DND-41 (cell line): Measurements from ENCODE around the gene LANCL3.
A peak's percentile ranks its signal among the peaks of the same experiment; 100 is the strongest.
"Not testable (repeated sequence)": the region's sequence is repeated elsewhere in the genome, so short reads cannot be mapped to it uniquely, and the experiment has no call there.

Experiments used
- ATAC-seq: fragments of 200-7000 bp; cut with Tn5 transposase; 3 replicates; pipeline ENCODE4 v1.9.1; 2021; ENCODE audit warnings: low read depth; ENCODE audit not compliant: insufficient read depth
- DNase-seq: peaks from one replicate; pipeline ENCODE4 v3.0.0-alpha.2; 2020
- H2AFZ ChIP-seq: 2 replicates; pipeline ENCODE4 v1.6.0; 2012; ENCODE audit warnings: low read depth, low read length
- H3K27ac ChIP-seq: 2 replicates; pipeline ENCODE4 v1.5.1; 2012; ENCODE audit warnings: low read length, inconsistent platforms
- H3K27me3 ChIP-seq: fragments of 200-600 bp; sonication (generic); 2 replicates; pipeline ENCODE4 v1.6.0; 2012; ENCODE audit warnings: low read length, mild to moderate bottlenecking, inconsistent platforms; ENCODE audit not compliant: insufficient read depth, poor library complexity
- H3K36me3 ChIP-seq: 2 replicates; pipeline ENCODE4 v1.5.1; 2012; ENCODE audit warnings: low read length, inconsistent platforms; ENCODE audit not compliant: insufficient read depth
- H3K4me1 ChIP-seq: 2 replicates; pipeline ENCODE4 v1.5.1; 2012; ENCODE audit warnings: mild to moderate bottlenecking, low read length; ENCODE audit not compliant: insufficient read depth
- H3K4me2 ChIP-seq: 2 replicates; pipeline ENCODE4 v1.6.0; 2012; ENCODE audit warnings: mild to moderate bottlenecking, moderate library complexity, low read length, inconsistent platforms; ENCODE audit not compliant: insufficient read depth
- H3K4me3 ChIP-seq, 2 experiments: fragments of 200-600 bp in 1 of 2; shearing (Covaris generic) in 1 of 2; 2 replicates each; pipeline ENCODE4 v1.5.1; 2012 to 2016; ENCODE audit warnings: inconsistent platforms in 2 of 2, low read length in 2 of 2, mild to moderate bottlenecking in 2 of 2, low read depth in 1 of 2, moderate library complexity in 1 of 2
- H3K79me2 ChIP-seq: 2 replicates; pipeline ENCODE4 v1.6.0; 2012; ENCODE audit warnings: low read length, inconsistent platforms; ENCODE audit not compliant: insufficient read depth
- H3K9ac ChIP-seq: 2 replicates; pipeline ENCODE4 v1.6.0; 2012; ENCODE audit warnings: low read depth, mild to moderate bottlenecking, inconsistent platforms, low read length, moderate library complexity
- H3K9me3 ChIP-seq: 2 replicates; pipeline ENCODE4 v1.5.1; 2012; ENCODE audit warnings: low read length, moderate library complexity, mild to moderate bottlenecking, inconsistent platforms; ENCODE audit not compliant: insufficient read depth, severe bottlenecking
- H4K20me1 ChIP-seq: 2 replicates; pipeline ENCODE4 v1.6.0; 2012; ENCODE audit warnings: low read length; ENCODE audit not compliant: insufficient read depth
- EZH2 ChIP-seq: IDR thresholded peaks from 3 replicates; pipeline ENCODE4 v1.6.1; 2012; ENCODE audit warnings: borderline replicate concordance, low read depth, mild to moderate bottlenecking, moderate library complexity, low read length, inconsistent platforms; ENCODE audit not compliant: severe bottlenecking
- TF ChIP-seq, protein P1 (sequence below): IDR thresholded peaks from 2 replicates; pipeline ENCODE4 v1.5.1; 2012; ENCODE audit warnings: borderline replicate concordance, low read length, moderate library complexity, mild to moderate bottlenecking; ENCODE audit not compliant: poor library complexity, severe bottlenecking; ENCODE audit errors: extremely low read depth

Gene LANCL3

GRCh38 chrX:37644381-37645305 is 73.2 kb downstream of the LANCL3 start:
- TF ChIP-seq, protein P1, sequence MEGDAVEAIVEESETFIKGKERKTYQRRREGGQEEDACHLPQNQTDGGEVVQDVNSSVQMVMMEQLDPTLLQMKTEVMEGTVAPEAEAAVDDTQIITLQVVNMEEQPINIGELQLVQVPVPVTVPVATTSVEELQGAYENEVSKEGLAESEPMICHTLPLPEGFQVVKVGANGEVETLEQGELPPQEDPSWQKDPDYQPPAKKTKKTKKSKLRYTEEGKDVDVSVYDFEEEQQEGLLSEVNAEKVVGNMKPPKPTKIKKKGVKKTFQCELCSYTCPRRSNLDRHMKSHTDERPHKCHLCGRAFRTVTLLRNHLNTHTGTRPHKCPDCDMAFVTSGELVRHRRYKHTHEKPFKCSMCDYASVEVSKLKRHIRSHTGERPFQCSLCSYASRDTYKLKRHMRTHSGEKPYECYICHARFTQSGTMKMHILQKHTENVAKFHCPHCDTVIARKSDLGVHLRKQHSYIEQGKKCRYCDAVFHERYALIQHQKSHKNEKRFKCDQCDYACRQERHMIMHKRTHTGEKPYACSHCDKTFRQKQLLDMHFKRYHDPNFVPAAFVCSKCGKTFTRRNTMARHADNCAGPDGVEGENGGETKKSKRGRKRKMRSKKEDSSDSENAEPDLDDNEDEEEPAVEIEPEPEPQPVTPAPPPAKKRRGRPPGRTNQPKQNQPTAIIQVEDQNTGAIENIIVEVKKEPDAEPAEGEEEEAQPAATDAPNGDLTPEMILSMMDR: no peak
- no peak for TF ChIP-seq EZH2
- H2AFZ ChIP-seq: no peak overlapping the region
- no peaks in the 10 kb centered on the region for H3K27me3 ChIP-seq
- H3K27ac ChIP-seq: no peak overlapping the region
- no peaks in the 10 kb centered on the region for H3K79me2 ChIP-seq
- no peaks in the 10 kb centered on the region for H3K4me1 ChIP-seq
- ATAC-seq: no peak
- DNase-seq: no peak
- no peaks in the 10 kb centered on the region for H3K9me3 ChIP-seq
- H3K4me2 ChIP-seq: no peak overlapping the region
- no peak overlapping the region for H3K9ac ChIP-seq
- no peaks in the 10 kb centered on the region for H4K20me1 ChIP-seq
- H3K4me3 ChIP-seq: no peak overlapping the region
- H3K36me3 ChIP-seq: no peaks in the 10 kb centered on the region

GRCh38 chrX:37646254-37646653 is 74.8 kb downstream of the LANCL3 start:
- ATAC-seq (no peak), DNase-seq (no peak)
- no peaks in the 10 kb centered on the region for H3K27me3 ChIP-seq
- H3K9me3 ChIP-seq: no peaks in the 10 kb centered on the region
- H2AFZ ChIP-seq: no peak overlapping the region
- no peak overlapping the region for H3K4me2 ChIP-seq
- H4K20me1 ChIP-seq: no peaks in the 10 kb centered on the region
- no peak overlapping the region for H3K9ac ChIP-seq
- no peaks in the 10 kb centered on the region for H3K4me1 ChIP-seq
- no peaks in the 10 kb centered on the region for H3K79me2 ChIP-seq
- no peak overlapping the region for H3K27ac ChIP-seq
- TF ChIP-seq, protein P1: peak; percentile 12
- TF ChIP-seq EZH2: no peak
- H3K36me3 ChIP-seq: no peaks in the 10 kb centered on the region
- H3K4me3 ChIP-seq: no peak overlapping the region

GRCh38 chrX:37650879-37651278 is 79.4 kb downstream of the LANCL3 start:
- not testable (repeated sequence) for H3K4me1 ChIP-seq, H3K9me3 ChIP-seq, DNase-seq, H3K9ac ChIP-seq, H3K36me3 ChIP-seq, H3K79me2 ChIP-seq, H3K27ac ChIP-seq, H4K20me1 ChIP-seq, H3K4me2 ChIP-seq, H3K27me3 ChIP-seq, ATAC-seq, H2AFZ ChIP-seq, H3K4me3 ChIP-seq

GRCh38 chrX:37651921-37652452 is 80.5 kb downstream of the LANCL3 start:
- Histone ChIP-seq H3K27ac (no peak overlapping the region), H3K4me1 (no peaks in the 10 kb centered on the region), H2AFZ (no peak overlapping the region), H3K36me3 (no peaks in the 10 kb centered on the region), H3K4me3 (no peak overlapping the region), H3K79me2 (no peaks in the 10 kb centered on the region), H3K9me3 (no peaks in the 10 kb centered on the region), H3K4me2 (no peak overlapping the region), H3K27me3 (no peaks in the 10 kb centered on the region), H4K20me1 (no peaks in the 10 kb centered on the region), H3K9ac (no peak overlapping the region)
- no peak for TF ChIP-seq EZH2
- TF ChIP-seq, protein P1: no peak
- DNase-seq: peak; percentile 6
- ATAC-seq: no peak
